Right atrium auricular region (tissue), 2 donors: ENCODE measurements around the gene DNM3. TPM values are rescaled to one million over a fixed set of nuclear protein-coding genes. Genes with fewer than 3 reads are reported as not detected.

ENCODE experiments used
- DNase-seq: peaks from one replicate; pipeline ENCODE4 v3.0.0-alpha.2; 2019; ENCODE audit warnings: low spot score
- H3K27ac ChIP-seq, 2 donors: fragments of 200-600 bp; sonication (generic); 1 replicate in 1 of 2; 2 replicates in 1 of 2; pipeline ENCODE4 v1.5.1; 2016 to 2019
- H3K27me3 ChIP-seq, 2 donors: fragments of 200-600 bp; sonication (generic); one replicate each; pipeline versions ENCODE4 v1.5.1 to v1.6.0; 2017 to 2019
- H3K36me3 ChIP-seq: fragments of 200-600 bp; sonication (generic); one replicate; pipeline ENCODE4 v1.5.1; 2016
- H3K4me1 ChIP-seq, 2 donors: fragments of 200-600 bp; sonication (generic); one replicate each; pipeline versions ENCODE4 v1.5.1 to v1.6.0; 2017 to 2019
- H3K4me3 ChIP-seq, 2 donors: fragments of 200-600 bp; sonication (generic); 1 replicate in 1 of 2; 2 replicates in 1 of 2; pipeline ENCODE4 v1.5.1; 2017 to 2019; ENCODE audit warnings: mild to moderate bottlenecking in 1 of 2, moderate library complexity in 1 of 2
- H3K9me3 ChIP-seq, 2 donors: fragments of 200-600 bp; sonication (generic); one replicate each; pipeline ENCODE4 v1.5.1; 2019
- CTCF ChIP-seq, 2 donors: fragments of 200-600 bp; sonication (generic); IDR thresholded peaks; one replicate each; pipeline ENCODE4 v1.5.1; 2019; ENCODE audit warnings: antibody characterized with exemption in 2 of 2
- total RNA-seq, 2 donors: library from RNA; depleted of rRNA; stranded (reverse); fragments of >200 nt; gene quantifications; one replicate each; pipeline ENCODE4 v1.1.0, GENCODE V29; 2016

Gene DNM3
- total RNA-seq, 2 donors from 2014 or later, result 1.0 to 1.6 TPM

- Histone ChIP-seq H3K9me3 (no peaks in the 10 kb centered on the region), H3K4me3 (no peak overlapping the region), H3K36me3 (no peaks in the 10 kb centered on the region), H3K4me1 (no peaks in the 10 kb centered on the region), H3K27me3 (no peaks in the 10 kb centered on the region), H3K27ac (no peak overlapping the region)
- DNase-seq, result no peak
- no peak for TF ChIP-seq CTCF (IDR thresholded peaks at IDR 0.05)
Measured at GRCh38 chr1:172162236-172162635, 320.9 kb downstream of the DNM3 start.

GRCh38 chr1:172163498-172164215 is 322.4 kb downstream of the DNM3 start:
- Histone ChIP-seq H3K9me3 (no peaks in the 10 kb centered on the region), H3K27ac (no peak overlapping the region), H3K4me1 (no peaks in the 10 kb centered on the region), H3K36me3 (no peaks in the 10 kb centered on the region), H3K4me3 (no peak overlapping the region), H3K27me3 (no peaks in the 10 kb centered on the region)
- TF ChIP-seq CTCF (IDR thresholded peaks at IDR 0.05), result no peak
- DNase-seq, result no peak

- Histone ChIP-seq H3K4me3 (no peak overlapping the region), H3K27ac (no peak overlapping the region), H3K36me3 (no peaks in the 10 kb centered on the region), H3K9me3 (no peaks in the 10 kb centered on the region), H3K4me1 (no peaks in the 10 kb centered on the region), H3K27me3 (no peaks in the 10 kb centered on the region)
- DNase-seq, result no peak
- no peak for TF ChIP-seq CTCF (IDR thresholded peaks at IDR 0.05)
Measured at GRCh38 chr1:172165403-172165802, 324.1 kb downstream of the DNM3 start.

GRCh38 chr1:172167796-172168596 is 326.7 kb downstream of the DNM3 start:
- no peak for DNase-seq
- H3K9me3 ChIP-seq, result no peaks in the 10 kb centered on the region
- no peak for TF ChIP-seq CTCF (IDR thresholded peaks at IDR 0.05)
- H3K36me3 ChIP-seq, result no peaks in the 10 kb centered on the region
- H3K27me3 ChIP-seq, result no peaks in the 10 kb centered on the region
- H3K27ac ChIP-seq, result no peak overlapping the region
- no peak overlapping the region for H3K4me3 ChIP-seq
- H3K4me1 ChIP-seq, result no peaks in the 10 kb centered on the region

- Histone ChIP-seq H3K36me3 (no peaks in the 10 kb centered on the region), H3K4me1 (no peaks in the 10 kb centered on the region), H3K27me3 (no peaks in the 10 kb centered on the region), H3K9me3 (no peaks in the 10 kb centered on the region), H3K27ac (no peak overlapping the region), H3K4me3 (no peak overlapping the region)
- DNase-seq, result no peak
- TF ChIP-seq CTCF (IDR thresholded peaks at IDR 0.05), result no peak
Measured at GRCh38 chr1:172168597-172168872, 327.2 kb downstream of the DNM3 start.
